ENCODE measurements around the gene SESN1. TPM values are rescaled to one million over a fixed set of nuclear protein-coding genes. Genes with fewer than 3 reads are reported as not detected.
"Not testable (repeated sequence)": the region's sequence is repeated elsewhere in the genome, so short reads cannot be mapped to it uniquely, and the experiment has no call there.

Gene SESN1
- 100 to 1,000 TPM in 1 of 4 donors, 10 to 100 TPM in 3; 54.2 to 117 (median 90.5) TPM for total RNA-seq

DNA sequence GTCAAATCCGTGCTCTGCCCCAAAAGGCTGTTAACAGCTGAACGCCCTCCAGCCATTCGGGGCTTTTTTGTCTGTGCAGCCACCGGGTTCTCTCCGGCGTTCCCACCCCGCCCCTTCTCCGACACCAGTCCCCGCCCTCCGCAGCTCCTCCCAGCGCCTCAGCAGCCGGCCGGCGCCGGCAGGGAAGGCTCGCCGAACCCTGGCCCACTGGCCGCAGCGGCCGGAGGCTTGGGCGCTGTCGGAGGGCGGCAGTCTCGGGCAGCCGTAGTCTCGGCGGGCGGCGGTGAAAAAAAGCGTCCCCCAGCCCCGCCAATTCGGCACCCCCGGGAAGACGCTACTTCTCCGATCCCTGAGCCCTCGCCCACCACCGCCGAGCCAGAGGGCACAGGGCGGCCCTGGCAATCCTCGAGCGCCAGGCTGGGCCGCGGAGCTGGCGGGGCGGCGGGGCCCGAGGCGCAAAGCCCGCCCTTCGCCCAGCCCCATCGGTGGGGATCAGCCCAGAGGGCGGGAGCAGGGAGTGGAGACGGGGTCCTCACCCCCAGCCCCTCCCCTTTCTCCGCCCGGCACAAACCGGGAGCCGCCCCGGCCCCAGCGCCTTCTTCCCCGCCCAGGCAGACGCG lies at the start of gene SESN1:
TSS of gene SESN1 (minus strand) at position 431 of the 620 bp plus-strand sequence. CDS start 773 bp downstream, outside the sequence.
- TF ChIP-seq, protein P1, sequence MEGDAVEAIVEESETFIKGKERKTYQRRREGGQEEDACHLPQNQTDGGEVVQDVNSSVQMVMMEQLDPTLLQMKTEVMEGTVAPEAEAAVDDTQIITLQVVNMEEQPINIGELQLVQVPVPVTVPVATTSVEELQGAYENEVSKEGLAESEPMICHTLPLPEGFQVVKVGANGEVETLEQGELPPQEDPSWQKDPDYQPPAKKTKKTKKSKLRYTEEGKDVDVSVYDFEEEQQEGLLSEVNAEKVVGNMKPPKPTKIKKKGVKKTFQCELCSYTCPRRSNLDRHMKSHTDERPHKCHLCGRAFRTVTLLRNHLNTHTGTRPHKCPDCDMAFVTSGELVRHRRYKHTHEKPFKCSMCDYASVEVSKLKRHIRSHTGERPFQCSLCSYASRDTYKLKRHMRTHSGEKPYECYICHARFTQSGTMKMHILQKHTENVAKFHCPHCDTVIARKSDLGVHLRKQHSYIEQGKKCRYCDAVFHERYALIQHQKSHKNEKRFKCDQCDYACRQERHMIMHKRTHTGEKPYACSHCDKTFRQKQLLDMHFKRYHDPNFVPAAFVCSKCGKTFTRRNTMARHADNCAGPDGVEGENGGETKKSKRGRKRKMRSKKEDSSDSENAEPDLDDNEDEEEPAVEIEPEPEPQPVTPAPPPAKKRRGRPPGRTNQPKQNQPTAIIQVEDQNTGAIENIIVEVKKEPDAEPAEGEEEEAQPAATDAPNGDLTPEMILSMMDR (IDR thresholded peaks at IDR 0.05) = no peak
- DNase-seq (ENCODE audit: low spot score) = peak; percentile 75
- ATAC-seq (ENCODE audit: low FRiP score) = peak; percentile 97

DNA sequence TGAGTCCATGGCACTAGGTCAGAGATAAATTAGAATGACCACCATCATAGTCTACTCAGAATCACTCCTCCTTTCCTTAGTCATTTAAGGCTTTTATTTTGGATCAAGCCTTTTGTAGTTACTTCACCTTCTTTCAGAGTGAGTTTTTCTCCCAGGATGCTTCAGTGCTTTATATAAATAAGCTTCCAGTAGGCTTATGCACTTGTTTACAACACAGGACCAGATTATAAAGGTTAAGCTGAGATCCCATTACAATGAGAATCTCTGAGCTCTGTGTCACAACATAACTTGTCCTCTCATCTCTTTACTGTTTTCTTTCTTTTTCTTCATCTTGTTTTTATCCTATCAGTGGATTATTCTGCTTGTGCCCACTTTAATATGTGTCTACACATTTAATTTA lies 48.5 kb upstream of the SESN1 start:
- TF ChIP-seq, protein P1 (IDR thresholded peaks at IDR 0.05) = no peak
- ATAC-seq (ENCODE audit: low FRiP score) (no peak), DNase-seq (ENCODE audit: low spot score) (no peak)

DNA sequence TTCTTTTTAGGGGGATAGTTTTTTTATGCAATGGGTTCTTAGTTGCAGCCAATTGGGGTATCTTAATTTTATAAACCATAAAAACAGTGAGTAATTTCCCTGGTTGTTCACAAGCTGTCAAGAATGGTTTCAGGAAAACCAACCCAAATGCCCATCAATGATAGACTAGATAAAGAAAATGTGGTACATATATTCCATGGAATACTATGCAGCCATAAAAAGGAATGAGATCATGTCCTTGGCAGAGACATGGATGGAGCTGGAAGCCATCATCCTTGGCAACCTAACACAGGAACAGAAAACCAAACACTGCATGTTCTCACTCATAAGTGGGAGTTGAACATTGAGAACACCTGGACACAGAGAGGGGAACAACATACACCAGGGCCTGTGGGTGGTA lies 47.4 kb upstream of the SESN1 start:
- ATAC-seq (ENCODE audit: low FRiP score); DNase-seq (ENCODE audit: low spot score): not testable (repeated sequence)

DNA sequence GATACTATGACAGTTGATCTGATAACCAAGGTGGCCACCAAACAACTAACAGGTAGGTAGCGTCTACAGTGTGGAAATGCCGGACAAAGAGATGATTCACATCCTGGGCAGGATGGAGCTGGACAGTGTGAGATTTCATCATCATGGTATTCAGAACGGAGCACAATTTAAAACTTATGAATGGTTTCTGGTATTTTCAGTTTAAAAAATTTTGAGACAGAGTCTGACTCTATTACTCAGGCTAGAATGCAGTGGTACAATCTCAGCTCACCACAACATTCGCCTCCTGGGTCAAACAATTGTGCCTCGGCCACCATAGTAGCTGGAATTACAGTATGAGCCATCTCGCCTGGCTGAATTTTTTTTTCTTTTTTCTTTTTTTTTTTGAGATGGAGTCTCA lies 44.5 kb upstream of the SESN1 start:
- TF ChIP-seq, protein P1 (IDR thresholded peaks at IDR 0.05) = no peak
- DNase-seq (ENCODE audit: low spot score) (no peak), ATAC-seq (ENCODE audit: low FRiP score) (no peak)

DNA sequence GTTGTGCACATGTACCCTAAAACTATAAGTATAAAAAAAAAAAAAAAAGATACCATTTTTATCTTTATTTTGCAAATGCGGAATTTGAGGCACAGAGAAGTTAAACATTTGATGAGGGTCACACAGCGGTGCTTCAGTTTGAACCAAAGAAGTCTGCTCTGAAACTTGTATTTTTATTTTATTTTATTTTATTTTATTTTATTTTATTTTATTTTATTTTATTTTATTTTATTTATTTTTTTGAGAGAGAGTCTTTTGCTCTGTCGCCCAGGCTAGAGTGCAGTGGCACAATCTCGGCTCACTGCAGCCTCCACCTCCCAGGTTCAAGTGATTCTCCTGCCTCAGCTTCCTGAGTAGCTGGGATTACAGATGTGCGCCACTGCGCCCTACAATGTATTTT lies 41.9 kb upstream of the SESN1 start:
- ATAC-seq (ENCODE audit: low FRiP score); DNase-seq (ENCODE audit: low spot score): not testable (repeated sequence)

DNA sequence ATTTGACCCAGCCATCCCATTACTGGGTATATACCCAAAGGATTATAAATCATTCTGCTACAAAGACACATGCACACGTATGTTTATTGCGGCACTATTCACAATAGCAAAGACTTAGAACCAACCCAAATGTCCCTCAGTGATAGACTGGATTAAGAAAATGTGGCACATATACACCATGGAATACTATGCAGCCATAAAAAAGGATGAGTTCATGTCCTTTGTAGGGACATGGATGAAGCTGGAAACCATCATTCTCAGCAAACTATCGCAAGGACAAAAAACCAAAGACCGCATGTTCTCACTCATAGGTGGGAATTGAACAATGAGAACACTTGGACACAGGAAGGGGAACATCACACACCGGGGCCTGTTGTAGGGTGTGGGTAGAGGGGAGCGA lies 41.4 kb upstream of the SESN1 start:
- DNase-seq (ENCODE audit: low spot score); ATAC-seq (ENCODE audit: low FRiP score): not testable (repeated sequence)

DNA sequence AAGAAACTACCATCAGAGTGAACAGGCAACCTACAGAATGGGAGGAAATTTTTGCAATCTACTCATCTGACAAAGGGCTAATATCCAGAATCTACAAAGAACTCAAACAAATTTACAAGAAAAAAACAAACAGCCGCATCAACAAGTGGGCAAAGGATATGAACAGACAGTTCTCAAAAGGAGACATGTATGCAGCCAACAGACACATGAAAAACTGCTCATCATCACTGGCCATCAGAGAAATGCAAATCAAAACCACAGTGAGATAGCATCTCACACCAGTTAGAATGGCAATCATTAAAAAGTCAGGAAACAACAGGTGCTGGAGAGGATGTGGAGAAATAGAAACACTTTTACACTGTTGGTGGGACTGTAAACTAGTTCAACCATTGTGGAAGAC lies 41.0 kb upstream of the SESN1 start:
- not testable (repeated sequence) for DNase-seq (ENCODE audit: low spot score); ATAC-seq (ENCODE audit: low FRiP score)

DNA sequence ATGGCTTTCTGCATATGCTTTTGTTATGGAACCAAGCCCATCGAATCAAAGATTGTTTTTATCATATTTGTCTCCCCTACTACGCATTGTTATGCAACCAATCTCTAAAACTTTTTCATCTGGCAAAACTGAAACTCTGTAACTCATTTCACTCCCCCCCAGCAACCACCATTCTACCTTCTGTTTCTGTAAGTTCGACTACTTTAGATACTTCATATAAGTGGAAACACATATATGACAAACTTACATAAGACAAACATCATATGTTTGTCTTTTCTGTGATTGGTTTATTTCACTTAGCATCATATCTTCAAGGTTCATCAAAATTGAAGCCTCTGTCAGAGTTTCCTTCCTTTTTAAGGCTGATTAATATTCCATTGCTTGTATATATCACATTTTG lies 35.4 kb upstream of the SESN1 start:
- ATAC-seq (ENCODE audit: low FRiP score) = no peak
- no peak for DNase-seq (ENCODE audit: low spot score)
- TF ChIP-seq, protein P1 (IDR thresholded peaks at IDR 0.05) = no peak

DNA sequence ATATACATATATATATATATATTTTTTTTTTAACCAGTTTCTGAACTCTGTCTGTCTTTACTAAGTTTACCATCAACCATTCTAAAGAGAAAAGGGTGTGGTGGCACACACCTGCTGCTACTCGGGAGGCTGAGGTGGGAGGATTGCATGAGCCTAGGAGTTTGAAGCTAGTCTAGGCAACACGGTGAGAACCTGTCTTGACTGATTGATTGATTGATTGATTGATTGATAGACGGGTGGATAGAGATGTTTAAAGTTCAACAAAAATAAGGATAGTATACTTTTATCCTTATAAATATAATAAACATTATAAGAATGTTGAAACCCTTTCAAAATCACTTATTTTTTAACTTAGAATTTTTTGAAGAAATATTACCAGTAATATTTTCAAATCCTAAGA lies 30.9 kb upstream of the SESN1 start:
- TF ChIP-seq, protein P1 (IDR thresholded peaks at IDR 0.05) = no peak
- DNase-seq (ENCODE audit: low spot score) = no peak
- no peak for ATAC-seq (ENCODE audit: low FRiP score)
